VCaP (cell line): Measurements from ENCODE around the gene PGM3.

Experiments used
- H3K27ac ChIP-seq: fragments of 450-650 bp; 2 replicates; pipeline ENCODE4 v1.5.1; 2017
- CTCF ChIP-seq: fragments of 450-650 bp; conservative IDR thresholded peaks from 2 replicates; pipeline ENCODE4 v1.5.1; 2017; ENCODE audit warnings: mild to moderate bottlenecking, moderate library complexity

Gene PGM3

GRCh38 chr6:83216806-83217205, 23.7 kb upstream of the PGM3 start:
- no peak for TF ChIP-seq CTCF
- no peak overlapping the region for H3K27ac ChIP-seq

- peak; percentile 93 for TF ChIP-seq CTCF
- no peak overlapping the region for H3K27ac ChIP-seq
Measured at GRCh38 chr6:83215131-83216047, 22.3 kb upstream of the PGM3 start.

- no peak overlapping the region for H3K27ac ChIP-seq
- no peak for TF ChIP-seq CTCF
Measured at GRCh38 chr6:83202031-83202430, 9.0 kb upstream of the PGM3 start.

GRCh38 chr6:83199863-83200225, 6.8 kb upstream of the PGM3 start:
- no peak overlapping the region for H3K27ac ChIP-seq

GRCh38 chr6:83199173-83199862, 6.3 kb upstream of the PGM3 start:
- no peak for TF ChIP-seq CTCF
- H3K27ac ChIP-seq: peak overlapping the region; percentile 95; the same call in 1 of the 2 replicates

More at GRCh38 chr6:83199863-83200225, 6.8 kb upstream of the PGM3 start:
- no peak for TF ChIP-seq CTCF

GRCh38 chr6:83198486-83199172, 5.6 kb upstream of the PGM3 start:
- peak overlapping the region; percentile 95 for H3K27ac ChIP-seq
- no peak for TF ChIP-seq CTCF
